Measurements from ENCODE around the gene MERTK. TPM values are rescaled to one million over a fixed set of nuclear protein-coding genes. Genes with fewer than 3 reads are reported as not detected.
A peak's percentile ranks its signal among the peaks of the same experiment; 100 is the strongest.

MERTK gene
- total RNA-seq, 1 experiment from 2014 or later, result 18.4 TPM

GRCh38 chr2:112001136-112001715 lies 102.8 kb downstream of the MERTK start:
- TF ChIP-seq CTCF (conservative IDR thresholded peaks at IDR 0.05; ENCODE audit: low read depth, low read length) (no peak), EZH2 (IDR thresholded peaks at IDR 0.05; ENCODE audit: borderline replicate concordance, low read depth, low read length, poor library complexity, severe bottlenecking) (no peak)
- Histone ChIP-seq H3K27me3 (replicated peaks; ENCODE audit: insufficient read depth, low read depth, low read length, poor library complexity) (no peaks in the 10 kb centered on the region), H3K4me3 (ENCODE audit: low read depth, low read length, poor library complexity, severe bottlenecking) (no peak overlapping the region), H3K9me3 (ENCODE audit: low read depth, low read length, poor library complexity, severe bottlenecking) (no peaks in the 10 kb centered on the region), H3K4me1 (ENCODE audit: insufficient read depth, low read length, poor library complexity, severe bottlenecking) (peaks cover 21% of the 10 kb centered on the region), H3K27ac (ENCODE audit: low read depth, low read length, poor library complexity, severe bottlenecking) (peak overlapping the region; percentile 66), H3K36me3 (ENCODE audit: insufficient read depth, low read length, poor library complexity, severe bottlenecking) (peaks cover 10% of the 10 kb centered on the region)
- POLR2A ChIA-PET (ENCODE audit: low non-redundant PET), result no interaction called here
- peak; percentile 88 for DNase-seq (ENCODE audit: low spot score)
- CTCF ChIA-PET, result no interaction called here
- no TSS peak for BruUV-seq (replicated peaks)
- intact Hi-C loops (cut with micrococcal nuclease; ENCODE audit: unreplicated experiment), result no loop called here

- no peaks in the 10 kb centered on the region for H3K9me3 ChIP-seq (ENCODE audit: low read depth, low read length, poor library complexity, severe bottlenecking)
- peak; percentile 21 for DNase-seq (ENCODE audit: low spot score)
- peaks cover 10% of the 10 kb centered on the region for H3K36me3 ChIP-seq (ENCODE audit: insufficient read depth, low read length, poor library complexity, severe bottlenecking)
- peak overlapping the region; percentile 66 for H3K27ac ChIP-seq (ENCODE audit: low read depth, low read length, poor library complexity, severe bottlenecking)
- H3K4me1 ChIP-seq (ENCODE audit: insufficient read depth, low read length, poor library complexity, severe bottlenecking), result peaks cover 21% of the 10 kb centered on the region
- no TSS peak for BruUV-seq (replicated peaks)
- CTCF ChIA-PET, result no interaction called here
- no peak for TF ChIP-seq EZH2 (IDR thresholded peaks at IDR 0.05; ENCODE audit: borderline replicate concordance, low read depth, low read length, poor library complexity, severe bottlenecking)
- TF ChIP-seq CTCF (conservative IDR thresholded peaks at IDR 0.05; ENCODE audit: low read depth, low read length), result no peak
- no peak overlapping the region for H3K4me3 ChIP-seq (ENCODE audit: low read depth, low read length, poor library complexity, severe bottlenecking)
- H3K27me3 ChIP-seq (replicated peaks; ENCODE audit: insufficient read depth, low read depth, low read length, poor library complexity), result no peaks in the 10 kb centered on the region
- intact Hi-C loops (cut with micrococcal nuclease; ENCODE audit: unreplicated experiment), result no loop called here
- POLR2A ChIA-PET (ENCODE audit: low non-redundant PET), result no interaction called here
Measured at GRCh38 chr2:112001942-112002341, 103.5 kb downstream of the MERTK start.

GRCh38 chr2:112003576-112004252 lies 105.3 kb downstream of the MERTK start:
- BruUV-seq (replicated peaks), result no TSS peak
- Histone ChIP-seq H3K9me3 (ENCODE audit: low read depth, low read length, poor library complexity, severe bottlenecking) (no peaks in the 10 kb centered on the region), H3K27ac (ENCODE audit: low read depth, low read length, poor library complexity, severe bottlenecking) (no peak overlapping the region), H3K36me3 (ENCODE audit: insufficient read depth, low read length, poor library complexity, severe bottlenecking) (peaks cover 13% of the 10 kb centered on the region), H3K4me1 (ENCODE audit: insufficient read depth, low read length, poor library complexity, severe bottlenecking) (peaks cover 21% of the 10 kb centered on the region), H3K4me3 (ENCODE audit: low read depth, low read length, poor library complexity, severe bottlenecking) (no peak overlapping the region), H3K27me3 (replicated peaks; ENCODE audit: insufficient read depth, low read depth, low read length, poor library complexity) (no peaks in the 10 kb centered on the region)
- ChIA-PET CTCF (no interaction called here), POLR2A (ENCODE audit: low non-redundant PET) (no interaction called here)
- no peak for TF ChIP-seq CTCF (conservative IDR thresholded peaks at IDR 0.05; ENCODE audit: low read depth, low read length)
- TF ChIP-seq EZH2 (IDR thresholded peaks at IDR 0.05; ENCODE audit: borderline replicate concordance, low read depth, low read length, poor library complexity, severe bottlenecking), result no peak
- no peak for DNase-seq (ENCODE audit: low spot score)
- intact Hi-C loops (cut with micrococcal nuclease; ENCODE audit: unreplicated experiment), result no loop called here

Data from A673 (cell line).